Glomerular visceral epithelial cell (primary cell): Measurements from ENCODE around the gene BICDL2.

Source experiments
- DNase-seq: peaks from one replicate; pipeline ENCODE4 v3.0.0-alpha.2; 2016; ENCODE audit errors: extremely low spot score

The BICDL2 gene

GRCh38 chr16:3010510-3010909, 26.2 kb downstream of the BICDL2 start:
- no peak for DNase-seq

- DNase-seq, result no peak
These were observed 27.0 kb downstream of the BICDL2 start for GRCh38 chr16:3009568-3010390.

GRCh38 chr16:3008690-3009037, 28.1 kb downstream of the BICDL2 start:
- DNase-seq, result no peak

- DNase-seq, result no peak
These were observed 28.6 kb downstream of the BICDL2 start for GRCh38 chr16:3007957-3008689.

- DNase-seq, result no peak
These were observed 29.4 kb downstream of the BICDL2 start for GRCh38 chr16:3007059-3007956.

- DNase-seq, result peak; percentile 34
These were observed 31.9 kb downstream of the BICDL2 start for GRCh38 chr16:3004781-3005284.

- peak; percentile 36 for DNase-seq
These were observed 32.4 kb downstream of the BICDL2 start for GRCh38 chr16:3004319-3004718.

- DNase-seq, result peak; percentile 98
These were observed 33.0 kb downstream of the BICDL2 start for GRCh38 chr16:3003582-3004270.

- no peak for DNase-seq
These were observed 35.4 kb downstream of the BICDL2 start for GRCh38 chr16:3001316-3001715.

- no peak for DNase-seq
These were observed 36.2 kb downstream of the BICDL2 start for GRCh38 chr16:3000540-3000939.

- no peak for DNase-seq
These were observed 36.8 kb downstream of the BICDL2 start for GRCh38 chr16:2999929-3000328.

- DNase-seq, result no peak
These were observed 40.4 kb downstream of the BICDL2 start for GRCh38 chr16:2996298-2996697.

- no peak for DNase-seq
These were observed 44.2 kb downstream of the BICDL2 start for GRCh38 chr16:2992383-2993081.

- no peak for DNase-seq
These were observed 45.0 kb downstream of the BICDL2 start for GRCh38 chr16:2991566-2992261.

GRCh38 chr16:2990891-2991290, 45.9 kb downstream of the BICDL2 start:
- DNase-seq, result no peak

- no peak for DNase-seq
These were observed 48.1 kb downstream of the BICDL2 start for GRCh38 chr16:2988590-2989099.

GRCh38 chr16:2987833-2988232, 48.9 kb downstream of the BICDL2 start:
- peak; percentile 42 for DNase-seq

- DNase-seq, result no peak
These were observed 49.5 kb downstream of the BICDL2 start for GRCh38 chr16:2987286-2987685.

GRCh38 chr16:2986623-2987188, 50.0 kb downstream of the BICDL2 start:
- DNase-seq, result no peak
